Lower leg skin (tissue), 4 donors: ENCODE results near the gene SPECC1L. TPM values are rescaled to one million over a fixed set of nuclear protein-coding genes. Genes with fewer than 3 reads are reported as not detected.

Experiments
- DNase-seq, 2 donors: peaks; one replicate each; pipeline ENCODE4 v3.0.0-alpha.2; 2019; ENCODE audit warnings: low spot score in 2 of 2
- H3K4me3 ChIP-seq: fragments of 200-600 bp; sonication (generic); 2 replicates; pipeline ENCODE4 v1.5.1; 2017; ENCODE audit warnings: mild to moderate bottlenecking, low read depth; ENCODE audit not compliant: poor library complexity, severe bottlenecking
- CTCF ChIP-seq, 3 donors: fragments of 450-650 bp; IDR thresholded peaks; one replicate each; pipeline ENCODE4 v1.5.1; 2016; ENCODE audit warnings: antibody characterized with exemption in 3 of 3, mild to moderate bottlenecking in 3 of 3, moderate library complexity in 2 of 3
- POLR2A ChIP-seq, 2 donors: fragments of 450-650 bp; IDR thresholded peaks; one replicate each; pipeline ENCODE4 v1.6.1; 2016 to 2017; ENCODE audit warnings: antibody characterized with exemption in 2 of 2, mild to moderate bottlenecking in 1 of 2, moderate library complexity in 1 of 2
- WGBS, 2 donors: methylation state at CpG; one replicate each; pipeline ENCODE4 v1.1.5; 2018; 5-methylcytosine and 5-hydroxymethylcytosine counted together
- intact Hi-C: fragments of 100-400 bp; cut with DNase I; formaldehyde crosslinking; loops from one replicate; pipeline ENCODE4 v1.15.0; 2023; ENCODE audit warnings: low total_unique reads
- total RNA-seq, 4 donors: library from RNA; depleted of rRNA; stranded (reverse); fragments of >200 nt; gene quantifications; one replicate each; pipeline ENCODE4 v1.1.0, GENCODE V29; 2016

Gene SPECC1L
- total RNA-seq, 4 donors from 2014 or later = 17.6 to 30.6 (median 23.3) TPM

GRCh38 chr22:24437741-24438328 is 167.2 kb downstream of the SPECC1L start:
- 85% methylated on average over 5 of the region's 5 CpGs for WGBS, 2 donors
- no peak overlapping the region for H3K4me3 ChIP-seq
- intact Hi-C loops = no loop called here
- TF ChIP-seq POLR2A (IDR thresholded peaks at IDR 0.05) (no peak), CTCF (IDR thresholded peaks at IDR 0.05) (no peak)
- DNase-seq = no peak

GRCh38 chr22:24440270-24440717 is 169.7 kb downstream of the SPECC1L start:
- no peak overlapping the region for H3K4me3 ChIP-seq
- no peak for DNase-seq
- TF ChIP-seq POLR2A (IDR thresholded peaks at IDR 0.05) (no peak), CTCF (IDR thresholded peaks at IDR 0.05) (no peak)
- whole genome bisulfite sequencing, 2 donors = 93 to 98% methylated on average over 9 to 10 of the region's 10 CpGs
- intact Hi-C loops = no loop called here

GRCh38 chr22:24440718-24441405 is 170.2 kb downstream of the SPECC1L start:
- no peak for DNase-seq
- H3K4me3 ChIP-seq = no peak overlapping the region
- intact Hi-C loops = no loop called here
- TF ChIP-seq POLR2A (IDR thresholded peaks at IDR 0.05) (no peak), CTCF (IDR thresholded peaks at IDR 0.05) (no peak)
- 83 to 84% methylated on average over 30 of the region's 30 CpGs for WGBS, 2 donors

GRCh38 chr22:24441406-24442351 is 171.0 kb downstream of the SPECC1L start:
- TF ChIP-seq CTCF (IDR thresholded peaks at IDR 0.05) (no peak), POLR2A (IDR thresholded peaks at IDR 0.05) (no peak)
- DNase-seq = no peak
- 69 to 74% methylated on average over 8 of the region's 8 CpGs for WGBS, 2 donors
- no peak overlapping the region for H3K4me3 ChIP-seq
- intact Hi-C loops = no loop called here

GRCh38 chr22:24442352-24442744 is 171.7 kb downstream of the SPECC1L start:
- WGBS, 2 donors = 74 to 81% methylated on average over 8 of the region's 8 CpGs
- intact Hi-C loops = no loop called here
- DNase-seq = no peak
- H3K4me3 ChIP-seq = no peak overlapping the region
- TF ChIP-seq CTCF (IDR thresholded peaks at IDR 0.05) = no peak
- TF ChIP-seq POLR2A (IDR thresholded peaks at IDR 0.05) = no peak
